Left lung (tissue), 10 donors: ENCODE data around the gene MYB. TPM values are rescaled to one million over a fixed set of nuclear protein-coding genes. Genes with fewer than 3 reads are reported as not detected.

Experiments
- ATAC-seq: fragments of 200-7000 bp; cut with Tn5 transposase; one replicate; pipeline ENCODE4 v1.9.1; 2020; ENCODE audit warnings: moderate library complexity
- DNase-seq, 4 donors: peaks; one replicate each; pipeline ENCODE4 v3.0.0-alpha.2; 2013 to 2020
- H3K27ac ChIP-seq, 2 donors: fragments of 200-600 bp; sonication (generic) in 1 of 2; one replicate each; pipeline versions ENCODE4 v1.5.0 to v1.8.0; 2020 to 2021
- H3K27me3 ChIP-seq, 2 donors: fragments of 200-600 bp; sonication (generic) in 1 of 2; one replicate each; pipeline versions ENCODE4 v1.5.0 to v1.8.0; 2020 to 2021
- H3K36me3 ChIP-seq, 2 donors: fragments of 200-600 bp; sonication (generic) in 1 of 2; one replicate each; pipeline versions ENCODE4 v1.5.0 to v1.8.0; 2020 to 2021
- H3K4me1 ChIP-seq, 2 donors: fragments of 200-600 bp; one replicate each; pipeline ENCODE4 v1.8.0; 2021
- H3K4me3 ChIP-seq, 2 donors: fragments of 200-600 bp; sonication (generic) in 1 of 2; one replicate each; pipeline versions ENCODE4 v1.5.0 to v1.8.0; 2020 to 2021; ENCODE audit warnings: mild to moderate bottlenecking in 1 of 2
- H3K9me3 ChIP-seq, 2 donors: fragments of 200-600 bp; sonication (generic) in 1 of 2; one replicate each; pipeline versions ENCODE4 v1.5.0 to v1.8.0; 2020 to 2021
- CTCF ChIP-seq, 2 donors: fragments of 200-600 bp; sonication (generic) in 1 of 2; IDR thresholded peaks; one replicate each; pipeline versions ENCODE4 v1.5.0 to v1.8.0; 2021; ENCODE audit warnings: antibody characterized with exemption in 2 of 2
- intact Hi-C, 2 donors: fragments of 100-400 bp; cut with DNase I; formaldehyde crosslinking; loops; one replicate each; pipeline versions ENCODE4 v1.11.2 to v1.14.2; 2022
- polyA plus RNA-seq, 6 donors: library from polyadenylated mRNA; unstranded; fragments of 120-200 nt; gene quantifications; one replicate each; pipeline ENCODE4 v1.2.1, GENCODE V29; 2013; ENCODE audit not compliant: insufficient read length in 6 of 6
- total RNA-seq, 2 donors: library from RNA; stranded (reverse); fragmentation: NEBNext Ultra II Directional; extraction: Animal tissue kit (Norgen Biotek cat#: 25700); gene quantifications; one replicate each; pipeline ENCODE4 v1.2.1, GENCODE V29; 2021
- donor health status: DM: no; HTN: yes; CAD: no.
- donor health status: DM: no; HTN: no; CAD: no.

MYB gene
- total and polyA plus RNA-seq, 8 donors, result 1.3 to 6.4 (median 3.7) TPM

DNA sequence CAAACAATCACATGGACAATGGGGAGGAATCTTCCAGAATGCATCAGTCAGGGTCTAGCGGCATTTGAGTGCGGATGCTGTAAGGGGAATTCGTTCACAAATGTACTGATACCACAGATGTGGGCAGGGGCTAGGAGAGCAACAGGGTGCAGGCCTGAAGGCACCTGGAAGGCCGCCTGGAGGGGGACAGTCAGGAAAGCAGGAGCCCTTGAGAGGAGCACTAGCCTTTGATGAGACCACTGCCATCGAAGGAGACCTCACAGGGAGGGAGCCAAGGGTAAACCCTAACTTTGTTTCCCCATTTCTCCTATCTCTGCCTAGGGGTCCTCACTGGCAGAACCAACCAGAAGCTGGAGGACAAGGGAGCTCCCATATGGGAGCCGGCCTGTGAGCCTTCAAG lies 38.2 kb downstream of the MYB start:
- no peak for TF ChIP-seq CTCF (IDR thresholded peaks at IDR 0.05)
- DNase-seq (no peak), ATAC-seq (no peak)
- intact Hi-C loops, result no loop called here
- H3K9me3 ChIP-seq, result no peaks in the 10 kb centered on the region
- no peak overlapping the region for H3K4me3 ChIP-seq
- H3K27ac ChIP-seq, result no peak overlapping the region
- no peaks in the 10 kb centered on the region for H3K27me3 ChIP-seq
- peaks cover 0 to 8% of the 10 kb centered on the region in 2 donors for H3K36me3 ChIP-seq
- H3K4me1 ChIP-seq, result no peaks in the 10 kb centered on the region

- Histone ChIP-seq H3K4me3 (no peak overlapping the region), H3K27me3 (no peaks in the 10 kb centered on the region), H3K27ac (no peak overlapping the region), H3K4me1 (no peaks in the 10 kb centered on the region), H3K9me3 (no peaks in the 10 kb centered on the region), H3K36me3 (peaks cover 0 to 8% of the 10 kb centered on the region in 2 donors)
- intact Hi-C loops, result no loop called here
- ATAC-seq (no peak), DNase-seq (no peak)
- TF ChIP-seq CTCF (IDR thresholded peaks at IDR 0.05), result no peak
Observed at GRCh38 chr6:135221042-135221441, 39.9 kb downstream of the MYB start.

GRCh38 chr6:135221505-135221904 lies 40.4 kb downstream of the MYB start:
- H3K27me3 ChIP-seq, result no peaks in the 10 kb centered on the region
- H3K27ac ChIP-seq, result no peak overlapping the region
- TF ChIP-seq CTCF (IDR thresholded peaks at IDR 0.05), result no peak
- no peaks in the 10 kb centered on the region for H3K9me3 ChIP-seq
- DNase-seq, result no peak
- intact Hi-C loops, result no loop called here
- H3K36me3 ChIP-seq, result peaks cover 0 to 8% of the 10 kb centered on the region in 2 donors
- no peak for ATAC-seq
- no peaks in the 10 kb centered on the region for H3K4me1 ChIP-seq
- H3K4me3 ChIP-seq, result no peak overlapping the region

DNA sequence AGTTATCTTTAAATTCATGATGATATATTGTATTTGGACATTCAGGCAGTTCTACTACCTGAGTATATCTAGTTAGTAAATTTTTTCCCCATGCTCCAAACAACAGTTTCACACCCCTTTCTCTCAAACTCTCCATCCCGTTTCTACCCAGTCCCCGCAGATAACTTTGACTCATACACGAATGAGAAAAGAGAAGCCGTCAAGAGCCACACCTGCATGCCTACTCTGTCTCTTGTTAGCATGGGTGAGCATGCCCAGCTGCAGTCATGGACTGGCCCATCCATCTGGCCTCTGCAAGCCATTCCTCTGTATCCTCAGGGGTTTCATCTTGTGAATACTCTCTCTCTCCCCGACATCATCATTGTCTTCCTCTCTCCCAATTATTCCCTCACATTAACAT lies 41.5 kb downstream of the MYB start:
- no peak for ATAC-seq
- H3K27me3 ChIP-seq, result no peaks in the 10 kb centered on the region
- no peak overlapping the region for H3K4me3 ChIP-seq
- H3K9me3 ChIP-seq, result no peaks in the 10 kb centered on the region
- intact Hi-C loops, result no loop called here
- TF ChIP-seq CTCF (IDR thresholded peaks at IDR 0.05), result no peak
- no peaks in the 10 kb centered on the region for H3K4me1 ChIP-seq
- peaks cover 0 to 8% of the 10 kb centered on the region in 2 donors for H3K36me3 ChIP-seq
- no peak overlapping the region for H3K27ac ChIP-seq
- no peak for DNase-seq

- intact Hi-C loops, result no loop called here
- Histone ChIP-seq H3K36me3 (peaks cover 0 to 6% of the 10 kb centered on the region in 2 donors), H3K27me3 (no peaks in the 10 kb centered on the region), H3K4me3 (no peak overlapping the region), H3K9me3 (no peaks in the 10 kb centered on the region), H3K27ac (no peak overlapping the region), H3K4me1 (no peaks in the 10 kb centered on the region)
- no peak for TF ChIP-seq CTCF (IDR thresholded peaks at IDR 0.05)
- no peak for DNase-seq
- ATAC-seq, result no peak
Observed at GRCh38 chr6:135224037-135224647, 43.0 kb downstream of the MYB start.
